Aorta (tissue), 5 donors: ENCODE results near the gene GABPB1. TPM values are rescaled to one million over a fixed set of nuclear protein-coding genes. Genes with fewer than 3 reads are reported as not detected.
A peak's percentile ranks its signal among the peaks of the same experiment; 100 is the strongest.

ENCODE experiments used
- ATAC-seq: fragments of 200-7000 bp; cut with Tn5 transposase; one replicate; pipeline ENCODE4 v1.9.1; 2022; ENCODE audit warnings: moderate library complexity; ENCODE audit not compliant: low FRiP score
- DNase-seq, 2 donors: peaks; one replicate each; pipeline ENCODE4 v3.0.0-alpha.2; 2020
- H3K27ac ChIP-seq, 2 donors: one replicate each; pipeline ENCODE4 v1.5.1; 2013; ENCODE audit warnings: low read length in 2 of 2, mild to moderate bottlenecking in 2 of 2, moderate library complexity in 2 of 2, control low read depth in 1 of 2, inconsistent platforms in 1 of 2, low read depth in 1 of 2
- H3K27me3 ChIP-seq, 2 donors: one replicate each; pipeline ENCODE4 v1.6.1; 2013; ENCODE audit warnings: control low read depth in 1 of 2, low read length in 1 of 2, mild to moderate bottlenecking in 1 of 2, moderate library complexity in 1 of 2; ENCODE audit not compliant: insufficient read depth in 2 of 2, control insufficient read depth in 1 of 2
- H3K36me3 ChIP-seq, 2 donors: one replicate each; pipeline ENCODE4 v1.6.1; 2013; ENCODE audit warnings: control low read depth in 1 of 2, low read length in 1 of 2, mild to moderate bottlenecking in 1 of 2; ENCODE audit not compliant: insufficient read depth in 2 of 2, control insufficient read depth in 1 of 2
- H3K4me1 ChIP-seq, 2 donors: one replicate each; pipeline ENCODE4 v1.6.1; 2013; ENCODE audit warnings: low read length in 2 of 2, control low read depth in 1 of 2, mild to moderate bottlenecking in 1 of 2, moderate library complexity in 1 of 2; ENCODE audit not compliant: insufficient read depth in 2 of 2, control insufficient read depth in 1 of 2
- H3K4me3 ChIP-seq, 2 donors: one replicate each; pipeline ENCODE4 v1.5.1; 2013; ENCODE audit warnings: low read length in 2 of 2, control low read depth in 1 of 2, mild to moderate bottlenecking in 1 of 2
- H3K9me3 ChIP-seq: one replicate; pipeline ENCODE4 v1.6.1; 2013; ENCODE audit warnings: mild to moderate bottlenecking, low read length; ENCODE audit not compliant: control insufficient read depth
- WGBS, 2 donors: extraction: QIAGEN DNeasy Blood & Tissue Kit; methylation state at CpG; one replicate each; pipeline ENCODE4 v1.1.7; 2013; 5-methylcytosine and 5-hydroxymethylcytosine counted together
- intact Hi-C, 2 donors: fragments of 100-400 bp; cut with DNase I; formaldehyde crosslinking; loops; one replicate each; pipeline versions ENCODE4 v1.14.2 to v1.15.0; 2022
- polyA plus RNA-seq, 2 donors: library from polyadenylated mRNA; stranded (reverse); fragments of 200-250 nt; gene quantifications; one replicate each; pipeline ENCODE4 v1.2.3, GENCODE V29; 2013
- total RNA-seq, 2 donors: library from RNA; stranded (reverse); fragmentation: NEBNext Ultra II Directional; extraction: Animal tissue kit (Norgen Biotek cat#: 25700); gene quantifications; one replicate each; pipeline ENCODE4 v1.2.1, GENCODE V29; 2021
- donor health status: healthy with polysubstance abuse.
- donor health status: Bipolar disorder and iron deficiency.
- donor health status: DM: no; HTN: no; CAD: no.
- donor health status: DM: no; HTN: no; CAD: no.
- donor health status: DM: yes; HTN: yes; CAD: no.

The GABPB1 gene
- total and polyA plus RNA-seq, 4 donors: 4.0 to 18.5 (median 9.4) TPM

DNA sequence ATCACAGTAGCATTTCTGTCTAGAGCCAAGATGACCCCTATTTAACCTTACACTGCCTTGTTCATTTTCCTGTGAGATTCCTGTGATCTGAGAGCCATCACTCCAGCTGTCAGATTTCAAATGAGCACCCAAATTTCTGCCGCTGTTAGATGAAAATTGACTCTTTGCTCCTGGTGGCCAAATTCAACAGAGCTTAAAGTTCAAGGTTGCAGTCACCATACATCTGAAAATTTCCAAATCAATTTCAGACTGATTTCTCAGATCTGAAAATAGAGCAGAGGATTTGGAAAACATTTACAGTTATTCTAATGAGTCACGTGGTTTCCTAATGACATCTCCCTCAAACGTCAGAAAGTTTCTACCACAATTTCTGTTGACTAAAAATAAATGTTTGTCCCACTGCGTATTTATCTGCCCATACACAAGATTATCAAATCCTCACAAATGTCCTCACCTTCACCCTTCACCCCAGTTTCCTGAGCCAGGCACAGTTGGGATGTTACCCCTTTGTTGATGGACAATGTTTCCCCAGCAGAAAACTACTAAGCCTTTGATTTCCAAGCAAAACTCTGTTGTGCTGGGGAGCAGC, 105.9 kb downstream of the GABPB1 start:
- ATAC-seq (no peak), DNase-seq (no peak)
- H3K27ac ChIP-seq: no peak overlapping the region
- no peaks in the 10 kb centered on the region for H3K4me1 ChIP-seq
- intact Hi-C loops: no loop called here
- WGBS, 2 donors: 37 to 40% methylated on average over 4 of the region's 4 CpGs
- H3K4me3 ChIP-seq: no peak overlapping the region
- no peaks in the 10 kb centered on the region for H3K9me3 ChIP-seq
- no peaks in the 10 kb centered on the region for H3K27me3 ChIP-seq
- no peaks in the 10 kb centered on the region for H3K36me3 ChIP-seq

DNA sequence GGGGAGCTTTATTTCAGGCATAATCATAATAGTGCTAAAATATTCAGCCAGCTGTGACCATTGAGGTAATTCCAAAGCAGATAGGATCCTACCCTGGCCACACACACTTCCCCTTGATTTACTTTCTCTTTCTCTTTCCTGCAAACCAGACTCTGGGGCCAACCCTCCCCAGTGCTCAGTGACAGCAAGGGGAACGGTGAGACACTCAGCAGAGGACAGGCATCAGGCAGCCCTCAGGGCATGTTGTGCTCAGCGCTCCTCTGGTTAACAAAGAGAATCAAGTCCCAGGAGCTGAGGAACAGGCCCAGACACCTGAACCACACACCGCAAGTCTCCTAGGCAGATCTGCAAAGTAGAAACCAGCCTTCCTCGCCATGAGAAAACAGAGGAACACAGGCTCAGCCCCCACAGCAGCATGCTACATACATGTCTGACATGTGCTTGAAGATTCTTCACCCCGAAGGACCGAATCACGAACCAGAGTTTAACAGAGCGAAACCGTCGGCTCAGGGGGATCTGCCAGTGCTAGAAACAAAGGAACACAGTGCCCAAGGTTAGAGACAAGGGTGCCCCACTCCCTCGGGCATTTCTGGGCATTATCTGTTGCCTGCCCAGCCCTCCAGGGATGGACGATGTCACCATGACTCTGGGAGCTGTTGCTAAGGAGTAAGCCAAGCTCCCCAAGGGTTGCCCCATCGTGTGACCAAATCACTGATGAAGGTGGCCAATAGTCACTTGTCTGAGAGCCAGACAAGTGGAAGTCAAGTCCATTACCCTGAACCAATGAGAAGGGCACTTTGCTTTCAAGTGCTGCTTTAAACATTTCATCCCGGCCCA, 107.0 kb downstream of the GABPB1 start:
- no peaks in the 10 kb centered on the region for H3K9me3 ChIP-seq
- no peaks in the 10 kb centered on the region for H3K27me3 ChIP-seq
- H3K36me3 ChIP-seq: no peaks in the 10 kb centered on the region
- no peaks in the 10 kb centered on the region for H3K4me1 ChIP-seq
- intact Hi-C loops: no loop called here
- no peak overlapping the region for H3K27ac ChIP-seq
- WGBS, 2 donors: 83 to 84% methylated on average over 14 of the region's 14 CpGs
- peak in 1 of 2 donors; percentile 55 for DNase-seq
- H3K4me3 ChIP-seq: no peak overlapping the region
- no peak for ATAC-seq

DNA sequence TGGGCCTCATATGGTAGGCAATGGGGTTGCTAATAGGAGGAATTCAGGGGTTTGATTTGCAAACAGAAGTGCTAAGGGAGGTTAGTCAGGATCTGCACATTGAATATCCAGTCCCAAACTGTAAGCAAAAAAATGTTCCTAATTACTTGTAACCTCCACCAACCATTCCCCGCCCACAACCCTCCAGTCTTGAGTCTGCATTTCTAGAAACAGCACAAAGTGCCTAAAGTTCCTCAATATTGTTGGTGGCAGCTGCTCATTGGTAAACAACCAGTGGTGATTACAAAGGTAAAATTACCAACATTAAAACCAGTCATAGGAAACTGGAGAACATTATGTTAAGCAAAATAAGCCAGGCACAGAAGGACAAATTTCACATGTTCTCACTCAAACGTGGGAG, 108.4 kb downstream of the GABPB1 start:
- intact Hi-C loops: no loop called here
- Histone ChIP-seq H3K27me3 (no peaks in the 10 kb centered on the region), H3K4me3 (no peak overlapping the region), H3K9me3 (no peaks in the 10 kb centered on the region), H3K36me3 (no peaks in the 10 kb centered on the region), H3K4me1 (no peaks in the 10 kb centered on the region), H3K27ac (no peak overlapping the region)
- DNase-seq (no peak), ATAC-seq (no peak)
- 72 to 77% methylated on average over 2 of the region's 2 CpGs for WGBS, 2 donors

DNA sequence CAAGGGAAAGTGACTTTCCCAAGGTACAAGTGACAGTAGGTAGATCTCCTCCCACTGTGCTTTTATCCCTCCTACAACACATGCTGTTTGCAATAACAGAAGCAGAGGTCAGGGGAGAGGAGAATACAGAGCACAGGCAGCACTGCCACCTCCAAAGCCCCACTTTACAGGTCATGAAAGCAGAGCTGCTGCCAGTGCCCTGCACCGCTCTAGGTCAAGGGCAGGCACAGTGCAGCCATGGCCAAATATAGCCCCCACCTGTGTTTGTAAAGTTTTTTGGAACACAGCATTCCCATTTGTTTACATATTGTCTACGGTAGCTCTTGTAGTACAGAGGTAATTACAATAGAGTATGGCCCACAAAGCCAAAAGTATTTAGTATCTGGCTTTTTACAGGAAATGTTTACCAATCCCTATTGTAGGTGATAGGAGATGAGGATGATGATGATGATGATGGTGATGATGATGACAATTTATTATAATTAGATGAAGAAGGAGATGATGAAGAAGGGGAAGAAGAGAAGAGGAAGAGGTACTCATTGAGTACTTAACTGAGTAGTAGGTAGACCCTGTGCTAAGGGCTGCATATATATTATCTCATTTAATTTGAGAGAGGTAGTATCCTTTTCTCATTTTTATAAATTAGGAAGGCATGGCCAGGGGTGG, 109.9 kb downstream of the GABPB1 start:
- 94% methylated on average over 2 of the region's 2 CpGs for WGBS, 2 donors
- Histone ChIP-seq H3K27ac (no peak overlapping the region), H3K4me3 (no peak overlapping the region), H3K36me3 (no peaks in the 10 kb centered on the region), H3K27me3 (no peaks in the 10 kb centered on the region), H3K4me1 (no peaks in the 10 kb centered on the region), H3K9me3 (no peaks in the 10 kb centered on the region)
- no peak for DNase-seq
- ATAC-seq: no peak
- intact Hi-C loops: no loop called here

DNA sequence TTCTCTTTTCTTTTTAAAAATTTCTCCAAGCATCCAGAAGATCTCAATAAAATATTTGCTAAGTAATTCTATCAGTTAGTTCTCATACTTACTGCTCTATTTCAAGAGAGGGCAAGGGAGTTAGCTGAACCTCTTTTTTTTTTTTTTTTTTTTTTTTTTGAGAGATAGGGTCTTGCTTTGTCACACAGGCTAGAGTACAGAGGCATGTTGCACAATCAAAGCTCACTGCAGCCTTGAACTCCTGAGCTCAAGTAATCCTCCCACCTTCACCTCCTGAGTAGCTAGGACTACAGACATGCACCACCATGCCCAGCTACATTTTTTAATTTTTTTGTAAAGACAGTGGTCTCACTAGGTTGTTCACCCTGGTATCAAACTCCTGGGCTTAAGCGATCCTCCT, 110.8 kb downstream of the GABPB1 start:
- WGBS, 2 donors: 91 to 97% methylated on average over 1 of the region's 1 CpG
- H3K4me3 ChIP-seq: no peak overlapping the region
- no peaks in the 10 kb centered on the region for H3K27me3 ChIP-seq
- no peak for DNase-seq
- H3K36me3 ChIP-seq: no peaks in the 10 kb centered on the region
- no peak overlapping the region for H3K27ac ChIP-seq
- intact Hi-C loops: no loop called here
- ATAC-seq: no peak
- H3K9me3 ChIP-seq: no peaks in the 10 kb centered on the region
- no peaks in the 10 kb centered on the region for H3K4me1 ChIP-seq

DNA sequence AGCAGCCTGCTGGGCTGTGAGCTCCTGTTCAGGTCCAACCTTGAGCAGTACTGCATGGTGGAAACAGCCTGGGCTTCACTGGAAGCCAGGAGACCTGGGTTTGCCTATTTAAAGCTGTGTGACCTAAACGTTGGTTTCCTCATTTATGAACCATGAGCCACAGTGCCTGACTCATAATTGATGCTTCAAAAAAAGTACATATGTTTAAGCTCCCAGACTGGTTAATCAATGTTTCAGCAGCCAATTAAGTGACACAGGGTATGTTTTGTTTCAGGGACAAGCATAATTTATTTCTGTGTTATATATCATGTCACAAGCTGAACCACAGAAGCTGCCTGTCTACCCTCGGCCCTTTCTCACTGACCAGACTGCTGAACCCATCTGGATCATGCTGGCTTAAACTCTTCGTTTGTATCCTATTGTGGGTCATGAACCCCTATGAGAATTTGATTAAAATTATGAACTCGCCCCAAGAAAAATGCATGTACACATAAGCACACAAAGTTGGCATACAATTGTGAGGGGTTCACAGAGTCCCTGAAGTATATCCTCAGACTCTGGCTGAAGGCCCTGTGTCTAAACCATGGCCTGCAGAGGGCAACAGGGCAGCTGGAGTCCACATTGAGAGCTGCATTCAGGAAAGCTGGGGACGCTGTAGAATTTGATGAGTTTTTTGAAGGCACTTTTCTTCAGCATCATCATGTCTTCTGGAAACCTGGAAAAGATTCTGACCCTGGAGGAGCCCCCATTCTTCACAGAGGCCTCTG, 113.1 kb downstream of the GABPB1 start:
- Histone ChIP-seq H3K27me3 (no peaks in the 10 kb centered on the region), H3K36me3 (no peaks in the 10 kb centered on the region), H3K4me1 (no peaks in the 10 kb centered on the region), H3K27ac (no peak overlapping the region), H3K9me3 (no peaks in the 10 kb centered on the region), H3K4me3 (no peak overlapping the region)
- ATAC-seq (no peak), DNase-seq (no peak)
- intact Hi-C loops: no loop called here
- 66% methylated on average over 5 of the region's 5 CpGs for WGBS, 2 donors

DNA sequence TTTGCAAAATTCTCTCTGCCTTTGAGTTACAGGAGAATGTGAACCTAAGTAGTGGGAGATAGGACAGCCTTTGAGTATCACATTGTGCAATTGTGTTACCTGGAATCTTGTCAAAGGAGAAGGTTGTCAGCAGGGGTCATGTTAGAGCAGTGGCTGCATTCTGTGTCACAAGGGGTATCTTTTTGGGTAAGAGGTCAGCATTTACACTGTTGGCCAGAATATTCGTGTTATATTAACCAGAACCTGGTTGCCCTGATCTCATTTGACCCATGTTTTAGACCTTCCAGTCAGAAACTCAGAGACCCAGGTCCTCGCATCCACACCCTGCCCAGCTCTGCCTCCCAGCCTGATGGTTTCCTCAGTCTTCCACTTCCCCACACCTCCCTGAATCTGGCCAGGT, 116.7 kb downstream of the GABPB1 start:
- H3K4me3 ChIP-seq: no peak overlapping the region
- no peaks in the 10 kb centered on the region for H3K4me1 ChIP-seq
- H3K9me3 ChIP-seq: no peaks in the 10 kb centered on the region
- H3K36me3 ChIP-seq: no peaks in the 10 kb centered on the region
- H3K27ac ChIP-seq: no peak overlapping the region
- DNase-seq: no peak
- H3K27me3 ChIP-seq: no peaks in the 10 kb centered on the region
- ATAC-seq: no peak
- WGBS, 2 donors: 88 to 91% methylated on average over 2 of the region's 2 CpGs
- intact Hi-C loops: no loop called here

DNA sequence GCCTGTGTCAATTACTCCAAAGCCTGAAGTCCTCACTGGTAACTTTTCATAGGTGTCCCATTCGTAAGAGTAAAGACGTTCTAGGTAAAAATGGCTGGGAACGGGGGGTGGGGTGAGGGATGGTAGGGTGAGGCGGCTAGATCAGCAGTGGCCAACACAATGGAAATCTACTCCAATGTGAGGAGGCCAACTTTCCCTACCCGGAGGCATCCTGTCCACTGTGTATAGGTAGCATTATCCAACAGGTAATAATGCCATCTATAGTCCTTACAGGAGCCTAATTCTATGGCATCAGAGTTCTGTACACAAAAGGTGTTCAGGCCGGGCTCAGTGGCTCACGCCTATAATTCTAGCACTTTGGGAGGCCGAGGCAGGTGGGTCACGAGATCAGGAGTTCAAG, 118.6 kb downstream of the GABPB1 start:
- intact Hi-C loops: no loop called here
- no peaks in the 10 kb centered on the region for H3K36me3 ChIP-seq

More for the DNA sequence above, 118.6 kb downstream of the GABPB1 start:
- DNase-seq: no peak
- no peaks in the 10 kb centered on the region for H3K27me3 ChIP-seq
- WGBS, 2 donors: 91 to 92% methylated on average over 9 of the region's 9 CpGs
- H3K9me3 ChIP-seq: no peaks in the 10 kb centered on the region
- H3K4me3 ChIP-seq: no peak overlapping the region
- no peak overlapping the region for H3K27ac ChIP-seq
- ATAC-seq: no peak
- H3K4me1 ChIP-seq: no peaks in the 10 kb centered on the region
